ENCODE measurements around the gene TRAPPC6A. TPM values are rescaled to one million over a fixed set of nuclear protein-coding genes. Genes with fewer than 3 reads are reported as not detected.
A peak's percentile ranks its signal among the peaks of the same experiment; 100 is the strongest.

Gene TRAPPC6A
- total RNA-seq, 2 experiments from 2014 or later = 55.1 to 64.2 TPM

DNA sequence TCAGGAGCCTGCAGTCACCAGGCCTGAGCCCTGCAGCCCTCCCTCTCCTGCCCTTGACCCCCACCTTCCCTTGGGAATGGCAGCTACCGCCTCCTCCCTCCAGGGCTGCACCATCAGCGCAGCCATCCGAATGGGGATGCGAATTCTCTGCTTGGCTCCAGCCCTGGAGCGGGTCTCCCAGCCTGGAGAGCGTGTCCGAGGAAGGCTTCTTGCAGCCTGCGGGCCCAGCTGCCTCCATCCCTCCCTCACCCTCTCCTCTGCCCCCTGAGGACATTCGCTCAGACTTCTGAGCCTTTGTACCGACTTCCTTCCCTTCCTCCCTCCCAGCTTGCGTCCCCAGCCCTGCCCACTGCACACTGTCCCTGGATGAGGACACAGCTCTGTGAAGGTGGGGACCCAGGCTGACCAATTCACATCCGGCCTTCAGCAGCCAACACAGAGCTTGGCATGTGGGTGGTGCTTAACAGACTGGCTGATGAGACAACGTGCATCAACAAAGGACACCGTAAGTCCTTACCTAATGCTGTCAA is 11.2 kb downstream of the TRAPPC6A start:
- CTCF ChIA-PET = interaction anchor here (0.7 to 3.7 kb wide), 3 partner anchors 12 to 14 kb away, joined by 3 to 11 read pairs (median 5); partner anchors contain the start of genes BLOC1S3 and TRAPPC6A
- H3K27ac Mint-ChIP-seq = peak overlapping the region; percentile 63
- no peak for DNase-seq
- H3K27me3 Mint-ChIP-seq = no peaks in the 10 kb centered on the region
- H3K4me3 Mint-ChIP-seq = no peak overlapping the region
- no peaks in the 10 kb centered on the region for H3K36me3 Mint-ChIP-seq (ENCODE audit: low read depth)
- H3K9me3 Mint-ChIP-seq = no peaks in the 10 kb centered on the region
- H3K4me1 Mint-ChIP-seq = peaks cover 45% of the 10 kb centered on the region
- POLR2A ChIA-PET = no interaction called here

GRCh38 chr19:45164577-45165335 is 13.3 kb downstream of the TRAPPC6A start:
- CTCF ChIA-PET = interaction anchor here (1.1 to 1.8 kb wide), 3 partner anchors 12 to 15 kb away, joined by 3 to 6 read pairs (median 3); partner anchors contain the start of genes BLOC1S3 and TRAPPC6A
- Mint-ChIP-seq H3K9me3 (no peaks in the 10 kb centered on the region), H3K4me3 (no peak overlapping the region), H3K36me3 (ENCODE audit: low read depth) (no peaks in the 10 kb centered on the region), H3K27ac (peak overlapping the region; percentile 60), H3K27me3 (no peaks in the 10 kb centered on the region), H3K4me1 (peaks cover 28% of the 10 kb centered on the region)
- POLR2A ChIA-PET = no interaction called here
- peak; percentile 46 for DNase-seq

GRCh38 chr19:45163751-45164460 is 14.1 kb downstream of the TRAPPC6A start:
- Mint-ChIP-seq H3K27me3 (no peaks in the 10 kb centered on the region), H3K4me3 (no peak overlapping the region), H3K36me3 (ENCODE audit: low read depth) (no peaks in the 10 kb centered on the region), H3K9me3 (no peaks in the 10 kb centered on the region), H3K27ac (peak overlapping the region; percentile 60), H3K4me1 (peaks cover 23% of the 10 kb centered on the region)
- ChIA-PET CTCF (interaction anchor here (1.1 to 1.8 kb wide), 4 partner anchors 11 to 47 kb away, joined by 3 to 6 read pairs (median 3); partner anchors contain the start of genes BLOC1S3 and TRAPPC6A), POLR2A (no interaction called here)
- no peak for DNase-seq

- POLR2A ChIA-PET = no interaction called here
- Mint-ChIP-seq H3K4me1 (peaks cover 21% of the 10 kb centered on the region), H3K27ac (no peak overlapping the region), H3K4me3 (no peak overlapping the region), H3K36me3 (ENCODE audit: low read depth) (no peaks in the 10 kb centered on the region), H3K9me3 (no peaks in the 10 kb centered on the region), H3K27me3 (peaks cover 4% of the 10 kb centered on the region)
- no peak for DNase-seq
- CTCF ChIA-PET = interaction anchor here (1.1 kb wide), 1 partner anchor 48 kb away, joined by 3 read pairs; no protein-coding TSS in a partner anchor
Observed at GRCh38 chr19:45163156-45163555, 14.9 kb downstream of the TRAPPC6A start.

DNA sequence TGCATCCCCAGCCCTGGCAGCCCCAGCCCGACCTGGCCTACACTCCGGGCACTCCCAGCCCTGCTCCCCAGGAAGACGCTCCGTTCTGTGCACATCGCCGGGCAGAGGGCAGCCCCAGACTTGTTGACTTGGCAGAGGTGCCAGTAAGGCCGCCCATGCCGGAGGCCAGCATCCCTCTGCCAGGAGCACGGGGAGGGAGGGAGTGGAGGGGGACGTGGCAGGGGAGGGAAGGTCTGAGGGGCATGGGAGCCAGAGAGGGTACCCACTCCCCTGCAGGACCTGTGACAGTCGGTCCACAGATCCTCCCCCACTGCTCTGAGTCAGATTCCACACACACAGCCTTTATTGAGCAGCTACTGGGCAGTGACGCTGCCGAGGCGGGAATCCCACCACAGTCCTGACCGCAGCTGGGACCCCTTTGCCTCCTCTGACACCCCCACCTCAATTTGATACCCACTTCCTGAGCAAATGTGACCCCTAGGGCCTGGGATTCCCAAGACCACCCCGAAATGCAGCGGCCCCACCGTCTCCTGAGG is 15.4 kb downstream of the TRAPPC6A start:
- DNase-seq = no peak
- H3K27ac Mint-ChIP-seq = no peak overlapping the region
- H3K36me3 Mint-ChIP-seq (ENCODE audit: low read depth) = no peaks in the 10 kb centered on the region
- H3K4me3 Mint-ChIP-seq = no peak overlapping the region
- ChIA-PET POLR2A (no interaction called here), CTCF (interaction anchor here (1.1 kb wide), 1 partner anchor 48 kb away, joined by 3 read pairs; no protein-coding TSS in a partner anchor)
- no peaks in the 10 kb centered on the region for H3K9me3 Mint-ChIP-seq
- peaks cover 7% of the 10 kb centered on the region for H3K27me3 Mint-ChIP-seq
- H3K4me1 Mint-ChIP-seq = peaks cover 21% of the 10 kb centered on the region

DNA sequence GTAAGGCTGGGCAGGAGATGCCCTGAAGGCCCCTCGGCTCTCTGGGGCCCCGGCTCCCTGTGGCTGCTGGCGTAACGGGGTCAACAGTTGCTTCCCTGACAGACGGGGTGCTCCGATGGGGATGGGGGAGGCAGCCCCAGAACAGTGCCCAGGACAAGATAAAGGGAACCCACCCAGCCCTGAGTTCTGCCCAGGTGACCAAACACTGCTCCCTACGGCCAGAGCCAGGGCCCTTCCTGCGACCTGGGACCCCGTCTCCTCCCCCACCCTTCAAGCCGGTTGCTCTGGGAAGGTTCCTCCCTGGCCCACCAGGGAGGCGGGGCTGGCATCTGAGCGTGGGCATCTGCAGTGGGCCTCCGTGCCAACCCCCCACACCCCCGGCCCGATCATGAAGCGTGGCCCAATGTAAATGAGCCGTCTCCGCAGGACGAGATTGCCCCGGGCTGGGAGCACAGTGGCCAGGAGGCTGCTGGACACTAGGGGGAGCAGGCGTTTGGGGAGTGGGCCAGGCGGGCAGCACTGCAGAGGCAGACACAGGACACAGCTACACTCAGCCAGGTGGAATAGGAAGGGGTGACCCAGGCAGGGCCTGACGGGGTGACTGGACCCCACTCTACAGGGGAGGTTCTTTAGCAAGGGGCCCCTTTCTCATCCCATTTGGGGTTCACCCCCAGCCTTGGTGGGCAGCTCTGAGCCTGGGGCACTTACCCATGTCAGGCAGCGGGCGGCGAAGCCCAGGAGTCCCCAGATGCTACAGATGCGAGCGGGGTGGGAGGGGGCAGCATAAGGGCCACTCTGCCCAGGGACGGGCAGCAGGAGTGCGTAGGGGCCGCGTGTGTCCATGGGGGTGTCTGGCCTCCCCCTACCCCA is 16.1 kb downstream of the TRAPPC6A start:
- CTCF ChIA-PET = no interaction called here
- H3K27ac Mint-ChIP-seq = no peak overlapping the region
- no peak for DNase-seq
- no peaks in the 10 kb centered on the region for H3K36me3 Mint-ChIP-seq (ENCODE audit: low read depth)
- peaks cover 18% of the 10 kb centered on the region for H3K4me1 Mint-ChIP-seq
- H3K9me3 Mint-ChIP-seq = no peaks in the 10 kb centered on the region
- H3K4me3 Mint-ChIP-seq = no peak overlapping the region
- peaks cover 11% of the 10 kb centered on the region for H3K27me3 Mint-ChIP-seq
- POLR2A ChIA-PET = no interaction called here

DNA sequence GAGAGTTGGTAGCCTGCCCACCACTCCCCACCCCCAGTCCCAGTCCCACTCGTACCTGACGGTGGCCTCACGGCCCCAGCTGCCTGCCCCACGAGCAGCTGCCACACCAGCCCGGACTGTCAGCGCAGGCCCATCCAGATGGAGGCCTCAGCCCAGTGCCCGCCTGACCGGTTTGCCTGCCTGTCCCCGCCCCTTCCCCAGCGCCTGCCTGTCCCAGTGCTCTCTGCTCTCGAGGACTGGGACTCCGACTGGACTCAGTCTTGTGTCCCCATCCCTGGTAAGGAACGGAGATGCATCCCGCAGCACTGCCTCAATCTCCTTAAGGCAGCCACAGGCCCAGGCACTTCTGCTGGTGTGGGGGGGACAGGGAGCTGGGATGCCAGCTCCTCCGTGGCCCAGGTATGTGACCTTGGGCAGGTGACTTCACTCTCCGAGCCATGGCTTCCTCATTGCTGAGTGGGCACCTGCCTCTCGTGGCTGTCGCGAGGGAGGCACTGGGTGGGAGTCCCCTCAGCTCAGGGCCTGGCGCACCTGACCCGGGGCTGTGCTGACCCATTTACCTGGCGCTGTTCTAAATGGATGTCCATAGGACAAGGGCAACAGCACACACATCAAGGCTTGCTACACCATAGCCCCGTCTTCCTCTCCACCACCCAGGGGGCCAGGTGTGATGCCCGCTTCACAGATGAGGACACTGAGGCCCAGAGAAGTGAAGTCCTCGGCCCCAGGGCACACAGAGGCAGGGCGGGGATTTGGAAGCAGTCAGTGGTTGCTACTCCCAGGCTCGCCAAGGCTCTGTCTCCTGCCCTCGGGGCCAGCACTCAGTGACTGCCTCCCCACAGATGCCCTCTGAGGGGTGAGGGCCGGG is 16.9 kb downstream of the TRAPPC6A start, which contains the start of gene NKPD1:
Gene NKPD1, minus strand, starts transcription at position 113 of the 868 bp plus-strand sequence. CDS start 832 bp downstream, outside the sequence.
- H3K4me1 Mint-ChIP-seq = peaks cover 16% of the 10 kb centered on the region
- H3K27ac Mint-ChIP-seq = peak within 1 kb of the TSS; percentile 25
- H3K27me3 Mint-ChIP-seq = peaks cover 14% of the 10 kb centered on the region
- H3K9me3 Mint-ChIP-seq = no peaks in the 10 kb centered on the region
- H3K4me3 Mint-ChIP-seq = no peak within 1 kb of the TSS
- no peaks in the 10 kb centered on the region for H3K36me3 Mint-ChIP-seq (ENCODE audit: low read depth)
- POLR2A ChIA-PET = no interaction called here
- DNase-seq = no peak
- CTCF ChIA-PET = no interaction called here

- Mint-ChIP-seq H3K4me3 (no peak overlapping the region), H3K27ac (no peak overlapping the region), H3K4me1 (peaks cover 12% of the 10 kb centered on the region), H3K36me3 (ENCODE audit: low read depth) (no peaks in the 10 kb centered on the region), H3K27me3 (peaks cover 14% of the 10 kb centered on the region), H3K9me3 (no peaks in the 10 kb centered on the region)
- DNase-seq = no peak
- ChIA-PET CTCF (interaction anchor here (1.1 to 1.4 kb wide), 2 partner anchors 11 to 34 kb away, joined by 3 to 4 read pairs; no protein-coding TSS in a partner anchor), POLR2A (no interaction called here)
Observed at GRCh38 chr19:45159971-45160324, 18.1 kb downstream of the TRAPPC6A start.

DNA sequence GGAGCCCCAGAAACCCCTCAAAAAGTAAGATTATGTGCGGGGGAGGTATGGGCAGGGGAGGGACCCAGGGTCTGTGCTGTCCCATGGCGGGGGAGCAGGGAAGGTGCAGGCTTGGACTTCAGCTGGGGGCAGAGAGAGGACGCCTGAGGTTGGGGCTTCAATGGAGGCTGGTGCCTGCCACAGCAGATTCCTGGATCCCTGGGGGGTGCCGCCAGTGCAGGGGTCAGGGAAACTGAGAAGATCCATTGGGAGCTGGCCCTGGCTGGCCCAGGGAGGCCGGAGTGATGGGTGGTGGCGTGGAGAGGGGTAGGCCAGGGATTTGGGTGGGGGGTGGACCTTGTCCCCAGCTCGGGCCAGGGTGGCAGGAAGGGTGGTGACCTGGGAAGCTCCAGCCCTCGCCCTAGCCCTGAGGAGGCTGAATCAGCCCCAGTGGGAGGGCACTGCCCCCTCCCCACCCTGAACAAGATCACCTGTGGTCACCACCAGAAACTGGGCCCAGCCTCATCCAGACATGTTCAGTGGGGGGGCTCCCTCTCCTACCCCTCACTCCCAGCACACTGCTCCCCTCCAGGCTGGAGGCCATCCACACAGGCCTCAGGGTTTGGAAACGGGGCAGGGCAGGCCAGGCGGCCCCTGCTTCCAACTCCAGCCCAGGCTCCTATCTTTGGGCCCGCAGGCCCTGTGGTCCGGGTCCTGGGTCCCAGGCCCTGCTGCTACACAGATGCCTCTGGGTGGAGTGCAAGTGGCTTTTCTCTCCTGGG is 18.6 kb downstream of the TRAPPC6A start:
- H3K27ac Mint-ChIP-seq = no peak overlapping the region
- no peak overlapping the region for H3K4me3 Mint-ChIP-seq
- ChIA-PET POLR2A (no interaction called here), CTCF (interaction anchor here (1.1 to 1.5 kb wide), 3 partner anchors 11 to 33 kb away, joined by 3 to 4 read pairs (median 3); no protein-coding TSS in a partner anchor)
- DNase-seq = no peak
- no peaks in the 10 kb centered on the region for H3K36me3 Mint-ChIP-seq (ENCODE audit: low read depth)
- peaks cover 8% of the 10 kb centered on the region for H3K4me1 Mint-ChIP-seq
- H3K27me3 Mint-ChIP-seq = peaks cover 17% of the 10 kb centered on the region
- H3K9me3 Mint-ChIP-seq = no peaks in the 10 kb centered on the region

DNA sequence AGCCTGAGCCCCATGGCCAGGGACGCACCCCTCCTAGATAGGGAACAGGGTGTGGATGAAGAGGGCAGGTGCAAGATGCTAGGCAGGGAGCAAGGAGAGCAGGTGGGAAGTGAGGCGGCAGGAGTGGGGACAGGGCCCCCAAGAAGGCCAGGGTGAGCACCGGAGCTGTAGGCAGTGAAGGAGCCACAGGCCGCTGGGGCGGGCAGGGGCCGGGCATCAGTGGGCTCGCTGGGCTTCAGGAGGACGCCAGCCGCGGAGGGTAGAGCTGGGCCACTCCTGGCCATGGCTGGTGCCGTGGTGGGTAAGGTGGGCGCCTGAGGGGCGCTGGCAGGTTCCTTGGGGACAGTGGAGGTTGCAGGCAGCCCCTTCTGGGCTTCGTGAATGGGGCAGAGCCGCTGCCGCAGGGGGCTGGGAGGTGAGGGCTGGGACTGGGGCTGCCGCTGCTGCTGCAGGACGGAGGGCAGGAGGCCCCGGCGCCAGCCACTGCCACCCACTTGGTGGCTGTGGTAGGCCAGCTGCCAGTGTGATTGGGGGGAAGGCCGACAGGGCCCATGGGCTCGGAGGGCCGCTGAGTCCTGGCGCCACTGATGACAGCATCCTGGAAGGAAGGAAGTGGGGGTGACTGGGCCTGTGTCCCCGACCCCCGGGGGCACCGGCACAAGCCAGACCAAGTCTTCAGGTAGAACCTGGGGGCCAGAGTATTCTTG is 19.4 kb downstream of the TRAPPC6A start:
- ChIA-PET CTCF (interaction anchor here (1.4 to 1.5 kb wide), 2 partner anchors 15 to 33 kb away, joined by 3 to 4 read pairs; no protein-coding TSS in a partner anchor), POLR2A (no interaction called here)
- DNase-seq = no peak
- Mint-ChIP-seq H3K9me3 (no peaks in the 10 kb centered on the region), H3K27me3 (peaks cover 24% of the 10 kb centered on the region), H3K27ac (peak overlapping the region; percentile 46), H3K4me3 (no peak overlapping the region), H3K4me1 (peaks cover 7% of the 10 kb centered on the region), H3K36me3 (ENCODE audit: low read depth) (no peaks in the 10 kb centered on the region)
